Stimulated activated CD8-positive, alpha-beta memory T cell treated with anti-CD3 and anti-CD28 coated beads, Interleukin-15, amount 100 ng/mL, for 24 hours (primary cell): Measurements from ENCODE around the gene ZBTB7B.
A peak's percentile ranks its signal among the peaks of the same experiment; 100 is the strongest.

Experiments used
- DNase-seq: peaks from one replicate; pipeline ENCODE4 v3.0.0-alpha.2; 2020; ENCODE audit warnings: low read depth

Gene ZBTB7B

GRCh38 chr1:155061381-155062150, 59.0 kb downstream of the ZBTB7B start:
- peak; percentile 98 for DNase-seq

GRCh38 chr1:155062151-155062686, 59.6 kb downstream of the ZBTB7B start:
- DNase-seq = no peak

- peak; percentile 52 for DNase-seq
Observed at GRCh38 chr1:155062702-155063411, 60.3 kb downstream of the ZBTB7B start.

- DNase-seq = no peak
Observed at GRCh38 chr1:155063550-155064110, 61.0 kb downstream of the ZBTB7B start, which contains the start of gene EFNA4. Gene EFNA4 (plus strand): TSS chr1:155063740. CDS start chr1:155063824, 84 bp downstream.

- no peak for DNase-seq
Observed at GRCh38 chr1:155064111-155064831, 61.7 kb downstream of the ZBTB7B start.

- DNase-seq = no peak
Observed at GRCh38 chr1:155064832-155065429, 62.3 kb downstream of the ZBTB7B start.

GRCh38 chr1:155066777-155067176, 64.2 kb downstream of the ZBTB7B start:
- no peak for DNase-seq
